Lower lobe of right lung (tissue), 2 donors: ENCODE measurements around the gene RASSF4. TPM values are rescaled to one million over a fixed set of nuclear protein-coding genes. Genes with fewer than 3 reads are reported as not detected.

Source experiments
- ATAC-seq, 2 donors: fragments of 200-7000 bp; cut with Tn5 transposase; one replicate each; pipeline ENCODE4 v1.9.1; 2020 to 2022; ENCODE audit warnings: mild to moderate bottlenecking in 2 of 2, moderate library complexity in 2 of 2
- DNase-seq: peaks from one replicate; pipeline ENCODE4 v3.0.0-alpha.2; 2020
- H3K27ac ChIP-seq: fragments of 200-600 bp; one replicate; pipeline ENCODE4 v1.8.0; 2022
- H3K27me3 ChIP-seq: fragments of 200-600 bp; one replicate; pipeline ENCODE4 v1.8.0; 2022; ENCODE audit warnings: low read depth
- H3K36me3 ChIP-seq: fragments of 200-600 bp; one replicate; pipeline ENCODE4 v1.8.0; 2022; ENCODE audit warnings: mild to moderate bottlenecking
- H3K4me1 ChIP-seq: fragments of 200-600 bp; one replicate; pipeline ENCODE4 v1.8.0; 2022
- H3K4me3 ChIP-seq: fragments of 200-600 bp; one replicate; pipeline ENCODE4 v1.8.0; 2022; ENCODE audit warnings: mild to moderate bottlenecking
- H3K9me3 ChIP-seq: fragments of 200-600 bp; one replicate; pipeline ENCODE4 v1.8.0; 2022
- CTCF ChIP-seq: fragments of 200-600 bp; IDR thresholded peaks from one replicate; pipeline ENCODE4 v1.8.0; 2022; ENCODE audit warnings: antibody characterized with exemption, mild to moderate bottlenecking
- intact Hi-C: fragments of 100-400 bp; cut with DNase I; formaldehyde crosslinking; loops from one replicate; pipeline ENCODE4 v1.11.0; 2022
- total RNA-seq: library from RNA; stranded (reverse); fragmentation: NEBNext Ultra II Directional; extraction: Animal tissue kit (Norgen Biotek cat#: 25700); gene quantifications from one replicate; pipeline ENCODE4 v1.2.1, GENCODE V29; 2021
- donor health status: DM: no; HTN: yes; CAD: no; lungs with severe emphysema.

The RASSF4 gene
- total RNA-seq, 1 donor from 2014 or later, result 49.0 TPM

GRCh38 chr10:44970812-44971395 lies 11.3 kb downstream of the RASSF4 start:
- Histone ChIP-seq H3K4me3 (no peak overlapping the region), H3K27me3 (no peaks in the 10 kb centered on the region), H3K27ac (peak overlapping the region; percentile 46), H3K9me3 (no peaks in the 10 kb centered on the region), H3K36me3 (peaks cover 35% of the 10 kb centered on the region), H3K4me1 (peaks cover 76% of the 10 kb centered on the region)
- ATAC-seq (no peak), DNase-seq (no peak)
- no peak for TF ChIP-seq CTCF
- intact Hi-C loops, result no loop called here

GRCh38 chr10:44971434-44971833 lies 11.8 kb downstream of the RASSF4 start:
- H3K27ac ChIP-seq, result peak overlapping the region; percentile 46
- intact Hi-C loops, result no loop called here
- no peaks in the 10 kb centered on the region for H3K27me3 ChIP-seq
- TF ChIP-seq CTCF, result no peak
- no peak for DNase-seq
- ATAC-seq, result no peak
- H3K36me3 ChIP-seq, result peaks cover 36% of the 10 kb centered on the region
- no peaks in the 10 kb centered on the region for H3K9me3 ChIP-seq
- H3K4me3 ChIP-seq, result no peak overlapping the region
- H3K4me1 ChIP-seq, result peaks cover 75% of the 10 kb centered on the region

GRCh38 chr10:44971935-44972757 lies 12.5 kb downstream of the RASSF4 start:
- Histone ChIP-seq H3K36me3 (peaks cover 43% of the 10 kb centered on the region), H3K4me1 (peaks cover 75% of the 10 kb centered on the region), H3K4me3 (no peak overlapping the region), H3K9me3 (no peaks in the 10 kb centered on the region), H3K27me3 (no peaks in the 10 kb centered on the region), H3K27ac (peak overlapping the region; percentile 46)
- no peak for TF ChIP-seq CTCF
- no peak for DNase-seq
- intact Hi-C loops, result no loop called here
- no peak for ATAC-seq

GRCh38 chr10:44972874-44973306 lies 13.3 kb downstream of the RASSF4 start:
- intact Hi-C loops, result no loop called here
- Histone ChIP-seq H3K4me1 (peaks cover 75% of the 10 kb centered on the region), H3K4me3 (no peak overlapping the region), H3K9me3 (no peaks in the 10 kb centered on the region), H3K27me3 (no peaks in the 10 kb centered on the region), H3K27ac (peak overlapping the region; percentile 90), H3K36me3 (peaks cover 51% of the 10 kb centered on the region)
- no peak for ATAC-seq
- no peak for TF ChIP-seq CTCF
- DNase-seq, result no peak

- H3K36me3 ChIP-seq, result peaks cover 53% of the 10 kb centered on the region
- DNase-seq (no peak), ATAC-seq (peak in 1 of 2 donors; percentile 25)
- no peaks in the 10 kb centered on the region for H3K9me3 ChIP-seq
- intact Hi-C loops, result no loop called here
- H3K27ac ChIP-seq, result peak overlapping the region; percentile 90
- no peak overlapping the region for H3K4me3 ChIP-seq
- H3K27me3 ChIP-seq, result no peaks in the 10 kb centered on the region
- TF ChIP-seq CTCF, result no peak
- peaks cover 75% of the 10 kb centered on the region for H3K4me1 ChIP-seq
Measured at GRCh38 chr10:44973323-44974081, 13.9 kb downstream of the RASSF4 start.
